Activated CD8-positive, alpha-beta memory T cell treated with anti-CD3 and anti-CD28 coated beads for 36 hours (primary cell): ENCODE results near the gene AVPR2. TPM values are rescaled to one million over a fixed set of nuclear protein-coding genes. Genes with fewer than 3 reads are reported as not detected.

Experiments
- CTCF ChIA-PET: fragments of 350-600 bp; sonication (Branson Sonifier 250); formaldehyde crosslinking; loops from one replicate; lab custom pipeline; 2021; ENCODE audit warnings: antibody characterized with exemption; lab: Charles Lee
- POLR2A ChIA-PET: fragments of 350-600 bp; sonication (Branson Sonifier 250); formaldehyde crosslinking; loops from one replicate; lab custom pipeline; 2021; ENCODE audit warnings: antibody characterized with exemption; lab: Charles Lee
- total RNA-seq, 2 experiments: library from RNA; stranded (reverse); gene quantifications; one replicate each; pipeline ENCODE4 v1.2.3, GENCODE V29; 2021

AVPR2 gene
- total RNA-seq, 2 experiments from 2014 or later, result not detected

DNA sequence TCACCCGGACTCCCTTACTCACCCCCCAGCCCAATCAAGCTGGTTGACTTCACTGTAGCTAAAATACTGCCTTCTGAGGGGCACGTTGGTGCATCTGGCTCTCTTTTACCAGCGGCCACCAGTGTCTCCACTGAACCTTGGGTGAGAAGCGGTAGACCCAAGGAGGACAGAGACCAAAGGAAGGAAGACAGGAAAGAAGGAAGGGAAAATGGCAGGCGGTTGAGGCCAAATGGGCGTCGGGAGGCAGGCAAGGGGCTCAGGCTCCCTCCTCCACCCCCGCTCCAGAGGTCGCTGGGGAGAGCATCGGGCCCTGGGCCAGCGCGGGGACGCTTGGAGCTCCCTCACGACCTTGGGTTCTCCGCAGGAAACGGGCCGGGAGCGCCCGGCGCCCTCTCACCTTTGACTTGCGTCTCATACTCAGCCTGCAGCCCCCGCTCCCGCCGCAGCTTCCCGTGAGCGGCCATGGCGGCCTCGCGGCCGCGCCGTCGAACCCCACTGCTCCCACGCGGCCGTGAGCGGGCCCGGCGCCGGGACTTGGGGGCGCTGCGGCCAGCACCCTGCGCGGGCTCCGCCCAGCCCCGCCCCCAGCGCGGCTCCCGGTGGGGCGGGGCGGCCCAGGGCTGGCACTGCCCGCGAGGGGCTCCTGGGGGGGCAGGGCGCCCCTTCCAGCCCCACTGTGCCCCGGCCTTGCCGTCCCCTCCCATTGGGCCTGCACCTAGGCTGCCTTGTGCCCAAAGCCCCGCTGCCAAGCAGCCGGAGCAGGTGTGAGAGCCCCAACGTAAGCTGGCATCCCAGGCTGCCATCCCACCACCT is 21.5 kb downstream of the AVPR2 start, which contains the start of gene ARHGAP4:
Gene ARHGAP4 (minus strand): TSS at position 526 of the 813 bp plus-strand sequence. CDS start 62 bp downstream, at position 464.
- ChIA-PET CTCF (interaction anchor here (0.9 to 8.5 kb wide), 5 partner anchors 15 to 56 kb away, joined by 3 to 58 read pairs (median 3); partner anchors contain the start of genes HCFC1 and TMEM187), POLR2A (interaction anchor here (0.9 to 2.5 kb wide), 8 partner anchors 9 to 44 kb away, joined by 3 to 12 read pairs (median 4); partner anchors contain the start of gene NAA10)

GRCh38 chrX:153926552-153926857 is 22.0 kb downstream of the AVPR2 start:
- CTCF ChIA-PET, result interaction anchor here (1.3 to 8.5 kb wide), 3 partner anchors 21 to 46 kb away, joined by 3 to 58 read pairs (median 5); partner anchors contain the start of genes HCFC1 and TMEM187
- POLR2A ChIA-PET, result interaction anchor here (0.9 to 2.5 kb wide), 6 partner anchors 8 to 43 kb away, joined by 3 to 12 read pairs (median 4); partner anchors contain the start of gene NAA10

DNA sequence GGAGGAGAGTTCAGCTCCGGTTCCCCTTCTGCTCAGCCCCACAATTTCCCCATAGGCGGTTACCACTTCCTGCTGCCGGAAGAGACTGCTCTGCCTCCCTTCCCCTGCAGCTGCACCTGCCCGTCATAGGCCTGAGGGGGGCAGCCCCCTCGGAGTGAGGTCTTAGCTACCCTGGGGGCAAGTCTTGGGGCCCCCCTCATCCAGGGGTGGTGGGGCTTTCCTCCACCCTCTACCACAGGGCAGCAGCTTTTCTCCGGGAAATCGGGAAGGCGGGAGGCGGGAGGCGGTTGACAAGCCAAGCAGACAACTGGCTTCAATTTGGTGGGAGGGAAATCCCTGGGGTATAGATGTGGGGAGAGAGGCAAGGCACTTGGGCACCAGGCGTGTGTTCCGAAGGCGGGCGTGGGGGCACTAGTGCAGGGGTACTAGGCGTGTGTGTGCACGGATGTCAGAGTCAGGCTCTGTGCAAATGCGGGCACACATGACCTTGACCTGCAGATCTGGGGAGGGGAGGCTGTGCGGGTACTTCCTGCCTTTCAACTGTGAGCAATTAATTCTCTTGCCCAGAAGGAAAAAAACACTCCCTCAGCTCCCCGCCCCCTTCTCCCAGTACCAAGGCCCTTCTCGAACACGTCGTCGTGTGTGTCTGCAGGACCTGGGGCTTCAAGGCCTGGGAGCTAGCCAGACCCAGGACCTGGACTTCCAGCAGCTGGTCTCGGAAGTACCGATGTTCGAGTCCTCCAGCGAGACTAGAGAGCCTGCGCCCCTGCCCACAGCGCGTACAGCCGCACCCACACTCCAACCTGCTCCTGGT is 22.6 kb downstream of the AVPR2 start:
- ChIA-PET POLR2A (interaction anchor here (0.5 to 2.5 kb wide), 6 partner anchors 8 to 43 kb away, joined by 3 to 10 read pairs (median 4); partner anchors contain the start of gene NAA10), CTCF (interaction anchor here (1.3 to 8.5 kb wide), 3 partner anchors 20 to 45 kb away, joined by 3 to 58 read pairs (median 5); partner anchors contain the start of genes HCFC1 and TMEM187)

DNA sequence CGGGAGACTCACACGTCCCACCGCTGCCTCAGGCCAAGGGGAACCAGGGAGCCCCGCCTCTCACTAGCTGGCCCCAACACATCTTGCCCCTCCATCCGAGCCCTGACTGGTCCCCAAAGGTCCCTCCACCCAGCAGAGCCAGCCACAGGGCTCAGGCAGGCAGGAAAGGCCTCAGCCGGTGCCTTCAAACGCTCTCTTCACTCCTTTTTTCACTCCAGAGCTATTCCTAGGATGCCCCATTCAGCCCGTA is 23.1 kb downstream of the AVPR2 start:
- POLR2A ChIA-PET, result interaction anchor here (1.2 kb wide), 1 partner anchor 42 kb away, joined by 3 read pairs; no protein-coding TSS in a partner anchor
- CTCF ChIA-PET, result interaction anchor here (8.5 kb wide), 1 partner anchor 20 kb away, joined by 58 read pairs; no protein-coding TSS in a partner anchor

GRCh38 chrX:153927922-153928760 is 23.7 kb downstream of the AVPR2 start:
- POLR2A ChIA-PET, result interaction anchor here (0.6 to 1.1 kb wide), 3 partner anchors 11 to 76 kb away, joined by 3 to 6 read pairs (median 4); partner anchors contain the start of gene HCFC1
- CTCF ChIA-PET, result interaction anchor here (0.9 to 8.5 kb wide), 2 partner anchors 19 to 41 kb away, joined by 3 to 58 read pairs; no protein-coding TSS in a partner anchor

- POLR2A ChIA-PET, result interaction anchor here (0.6 to 1.1 kb wide), 3 partner anchors 10 to 76 kb away, joined by 3 to 6 read pairs (median 4); partner anchors contain the start of gene HCFC1
These were observed 24.4 kb downstream of the AVPR2 start for GRCh38 chrX:153928846-153929245.

GRCh38 chrX:153929576-153929975 is 25.1 kb downstream of the AVPR2 start:
- ChIA-PET CTCF (interaction anchor here (8.5 kb wide), 1 partner anchor 18 kb away, joined by 58 read pairs; no protein-coding TSS in a partner anchor), POLR2A (no interaction called here)

More at GRCh38 chrX:153928846-153929245, 24.4 kb downstream of the AVPR2 start:
- CTCF ChIA-PET, result interaction anchor here (0.9 to 8.5 kb wide), 2 partner anchors 19 to 40 kb away, joined by 3 to 58 read pairs; no protein-coding TSS in a partner anchor

DNA sequence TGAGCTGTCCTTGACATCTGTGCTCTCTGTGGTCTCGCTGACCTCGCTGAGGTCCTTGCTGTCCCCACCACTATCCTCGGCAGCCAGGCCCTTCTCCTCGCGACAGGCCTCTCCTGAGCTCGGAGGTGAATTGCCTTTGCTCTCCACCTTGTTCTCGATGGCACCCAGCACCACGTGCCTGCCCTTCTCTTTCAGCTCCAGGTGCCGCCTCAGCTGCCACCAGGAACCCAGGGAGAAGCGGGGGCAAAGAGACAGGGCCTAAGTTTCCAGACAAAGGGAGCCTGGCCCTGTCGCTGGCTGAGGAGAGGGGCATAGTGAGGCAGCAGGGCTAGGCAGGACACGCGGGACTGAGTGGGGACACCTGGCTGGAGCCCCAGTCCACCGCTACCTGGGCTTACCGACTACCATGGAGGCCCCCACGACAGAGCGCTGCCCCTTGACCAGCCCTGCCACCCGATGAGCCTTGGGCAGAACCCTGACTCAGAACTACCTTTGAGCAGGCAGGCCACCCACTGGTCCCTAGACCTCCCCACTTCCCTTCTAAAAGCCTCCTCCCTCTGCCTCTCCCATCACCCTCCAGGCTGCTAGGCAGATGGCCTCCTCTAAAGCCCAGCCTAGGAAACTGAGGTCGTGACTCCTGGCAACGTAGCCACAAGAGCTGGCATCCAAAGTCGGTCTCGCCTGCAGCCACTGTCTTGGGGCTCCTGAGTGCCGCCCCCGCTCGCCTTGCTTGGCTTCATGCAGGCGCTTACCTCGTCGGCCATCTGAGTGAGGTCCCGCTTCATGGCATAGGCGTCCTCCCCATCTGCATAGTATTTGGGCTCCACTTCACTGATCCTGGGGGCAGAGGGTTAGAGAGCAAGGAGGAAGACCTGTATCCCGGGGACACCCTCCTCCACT is 25.8 kb downstream of the AVPR2 start:
- ChIA-PET CTCF (interaction anchor here (8.5 kb wide), 1 partner anchor 17 kb away, joined by 58 read pairs; no protein-coding TSS in a partner anchor), POLR2A (no interaction called here)

DNA sequence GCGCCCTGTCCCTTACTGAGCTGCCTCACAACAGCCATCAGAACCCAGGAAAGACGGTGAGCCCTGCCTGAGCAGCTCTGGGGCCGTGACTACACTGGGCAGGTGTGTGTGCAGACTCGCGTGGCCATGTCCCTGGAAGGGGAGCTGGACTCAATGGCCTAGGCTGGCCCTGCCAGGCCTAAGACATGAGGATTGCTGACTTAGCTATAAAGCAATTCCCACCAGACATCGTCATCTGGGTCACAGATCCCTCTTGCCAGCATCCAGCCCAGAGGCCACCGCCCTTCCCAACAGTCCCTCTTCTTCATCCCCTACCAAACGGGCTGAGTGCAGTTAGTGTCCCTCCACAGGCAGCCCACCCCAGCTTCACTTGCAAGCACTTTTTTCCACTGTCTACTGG is 26.7 kb downstream of the AVPR2 start:
- POLR2A ChIA-PET, result interaction anchor here (0.5 kb wide), 1 partner anchor 162 kb away, joined by 8 read pairs; no protein-coding TSS in a partner anchor
- CTCF ChIA-PET, result interaction anchor here (1.0 kb wide), 1 partner anchor 14 kb away, joined by 3 read pairs; no protein-coding TSS in a partner anchor

DNA sequence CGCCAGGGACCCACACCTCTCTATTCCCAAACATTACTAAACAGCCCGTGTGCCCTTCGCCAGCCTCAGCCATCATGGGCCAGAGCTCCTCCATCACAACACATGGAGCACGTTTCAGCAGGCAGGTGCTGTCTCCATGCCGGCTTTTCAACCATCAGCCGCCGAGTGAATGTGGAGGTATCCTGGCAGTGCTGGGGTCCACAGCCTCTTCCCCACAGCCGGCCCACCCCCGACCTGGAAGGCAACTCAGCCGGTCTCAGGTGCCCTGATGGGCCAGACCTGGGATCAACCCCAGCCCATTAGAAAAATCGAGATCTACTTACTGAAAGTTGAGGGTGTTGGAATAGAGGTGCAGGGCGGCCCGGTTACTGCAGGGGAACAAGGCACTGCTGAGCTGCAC is 27.3 kb downstream of the AVPR2 start:
- CTCF ChIA-PET, result interaction anchor here (1.0 to 1.5 kb wide), 2 partner anchors 8 to 14 kb away, joined by 3 read pairs; no protein-coding TSS in a partner anchor
- POLR2A ChIA-PET, result interaction anchor here (0.5 kb wide), 1 partner anchor 162 kb away, joined by 8 read pairs; no protein-coding TSS in a partner anchor

DNA sequence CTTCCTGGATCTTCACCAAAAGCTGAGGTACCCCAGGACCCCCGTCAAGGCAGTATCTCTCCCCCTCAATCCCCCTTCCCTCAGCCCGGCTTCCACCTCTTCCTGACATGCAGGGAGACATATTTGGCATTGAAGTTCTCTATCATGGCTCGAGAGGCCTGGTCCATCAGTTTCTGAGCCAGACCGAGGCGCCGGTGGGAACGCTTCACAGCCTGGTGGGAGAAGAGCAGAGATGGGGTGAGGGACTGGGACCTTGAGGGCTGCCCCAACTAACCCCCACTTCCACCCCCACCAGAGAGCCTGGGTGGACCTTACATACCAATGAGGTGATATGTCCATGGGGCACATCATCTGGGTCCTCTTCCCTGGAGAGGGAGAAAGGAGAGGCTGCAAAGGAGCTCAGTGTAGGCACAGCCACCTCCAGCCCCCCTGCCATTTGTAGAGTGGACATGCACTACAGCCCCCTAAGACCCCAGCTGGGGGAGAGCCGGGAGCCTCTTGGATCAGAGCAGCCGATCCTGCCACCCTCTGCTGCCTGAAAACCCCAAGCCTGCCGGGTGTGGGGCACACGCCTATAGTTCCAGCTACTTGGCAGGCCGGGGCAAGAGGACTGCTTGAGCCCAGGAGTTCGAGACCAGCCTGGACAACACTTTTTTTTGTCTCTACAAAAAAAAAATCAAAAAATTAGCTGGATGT is 27.9 kb downstream of the AVPR2 start:
- CTCF ChIA-PET, result interaction anchor here (1.0 to 1.9 kb wide), 3 partner anchors 9 to 14 kb away, joined by 3 to 7 read pairs (median 3); no protein-coding TSS in a partner anchor
- POLR2A ChIA-PET, result no interaction called here

DNA sequence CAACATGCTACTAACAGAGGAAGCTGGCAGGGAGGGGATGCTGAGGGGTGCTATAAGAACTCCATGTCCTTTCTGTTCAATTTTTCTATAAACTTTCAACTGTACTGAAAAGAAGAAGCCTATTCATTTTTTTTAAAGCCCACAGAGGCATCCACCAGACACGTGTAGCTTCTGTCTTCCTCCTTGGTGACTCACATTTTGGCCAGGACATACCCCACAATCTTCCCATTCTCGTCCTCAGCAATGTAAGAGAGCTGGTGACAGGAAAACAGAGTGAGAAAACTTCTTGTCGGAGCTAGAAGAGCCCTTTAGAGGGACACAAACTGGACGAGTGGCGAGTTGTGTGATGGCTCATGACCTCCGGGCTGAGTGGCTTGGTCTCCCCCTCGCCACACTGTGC is 29.3 kb downstream of the AVPR2 start:
- POLR2A ChIA-PET, result interaction anchor here (1.4 kb wide), 1 partner anchor 38 kb away, joined by 3 read pairs; the partner anchor contains the start of gene HCFC1

GRCh38 chrX:153934148-153934761 is 29.8 kb downstream of the AVPR2 start:
- POLR2A ChIA-PET, result interaction anchor here (0.8 to 1.4 kb wide), 2 partner anchors 8 to 37 kb away, joined by 3 to 4 read pairs; partner anchors contain the start of gene HCFC1
- CTCF ChIA-PET, result no interaction called here

More for the DNA sequence above, 29.3 kb downstream of the AVPR2 start:
- CTCF ChIA-PET, result interaction anchor here (1.9 kb wide), 1 partner anchor 13 kb away, joined by 7 read pairs; no protein-coding TSS in a partner anchor

DNA sequence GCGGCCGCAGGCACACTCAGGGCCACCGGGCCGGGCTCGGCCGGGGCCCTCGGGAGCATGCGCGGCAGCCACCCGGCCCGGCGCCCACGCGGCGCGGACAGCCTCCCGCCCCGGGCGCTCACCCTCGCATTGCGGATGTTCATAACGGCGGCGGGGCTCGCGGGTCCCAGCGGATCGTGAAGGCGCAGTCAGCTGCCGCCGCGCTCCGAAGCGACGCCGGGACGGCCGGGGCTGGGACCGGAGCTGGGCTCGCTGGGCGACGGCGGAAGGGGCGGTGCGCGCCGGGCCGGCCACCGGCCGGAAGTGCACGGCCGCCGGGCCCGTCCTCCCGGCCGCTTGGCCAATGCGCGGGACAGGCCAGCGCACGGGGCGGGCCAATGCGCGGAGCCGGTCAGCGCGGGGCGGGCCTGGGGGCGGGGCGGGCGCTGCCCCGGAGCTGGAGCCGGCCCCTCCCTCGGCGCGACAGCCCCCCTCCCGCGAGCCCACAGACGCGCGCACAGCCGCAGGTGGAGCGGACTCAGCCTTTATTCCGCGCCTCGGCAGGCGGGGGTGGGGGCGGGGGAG is 30.4 kb downstream of the AVPR2 start, which contains the start of gene NAA10:
Gene NAA10 (minus strand): TSS at position 276 of the 564 bp plus-strand sequence. CDS start 133 bp downstream, at position 143.
- ChIA-PET POLR2A (interaction anchor here (0.8 to 1.4 kb wide), 2 partner anchors 8 to 37 kb away, joined by 3 to 4 read pairs; partner anchors contain the start of gene HCFC1), CTCF (no interaction called here)
